NCI-H510A treated with DMSO at 0.1 percent for 48 hours (cell line): ENCODE data around the gene CALHM1.

Experiments
- DNase-seq: peaks from one replicate; lab custom pipeline; 2025; lab: John Stamatoyannopoulos, UW

The CALHM1 gene

GRCh38 chr10:103455235-103455634 is 3.5 kb downstream of the CALHM1 start:
- DNase-seq = no peak

GRCh38 chr10:103454026-103454425 is 4.7 kb downstream of the CALHM1 start:
- DNase-seq = no peak

- no peak for DNase-seq
These were observed 6.0 kb downstream of the CALHM1 start for GRCh38 chr10:103452506-103453230.

GRCh38 chr10:103451831-103452505 is 6.7 kb downstream of the CALHM1 start, which contains the start of gene CALHM2:
Gene CALHM2, minus strand, starts transcription at chr10:103452370. Its CDS starts 2,429 bp downstream, at chr10:103449941.
- DNase-seq = peak; percentile 73

- DNase-seq = peak; percentile 37
These were observed 7.4 kb downstream of the CALHM1 start for GRCh38 chr10:103451091-103451813.

DNA sequence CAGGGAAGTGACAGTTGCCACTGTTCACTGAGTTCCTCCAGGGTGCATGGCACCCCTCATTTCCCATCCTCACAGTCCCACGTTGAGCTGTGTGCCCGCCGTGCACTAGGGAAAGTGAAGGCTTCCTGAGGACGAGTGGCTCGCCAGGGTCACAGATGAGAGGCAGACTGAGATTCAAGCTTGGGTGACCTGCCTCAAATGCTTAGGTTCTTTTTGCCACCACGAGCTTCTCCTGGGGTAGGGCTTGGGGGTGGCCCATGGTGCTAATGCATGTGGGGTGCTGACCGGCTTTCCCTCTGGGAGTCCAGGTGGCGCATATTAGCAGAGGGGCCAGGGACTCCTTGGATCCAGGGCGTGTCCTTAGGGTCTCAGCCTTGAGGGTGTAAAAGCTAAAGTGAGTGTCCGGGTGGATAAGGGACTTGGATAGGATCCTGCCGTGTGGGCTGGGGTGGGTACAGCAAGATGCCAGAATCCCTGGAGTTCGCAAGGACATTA is 8.5 kb downstream of the CALHM1 start:
- no peak for DNase-seq

- DNase-seq = no peak
These were observed 9.2 kb downstream of the CALHM1 start for GRCh38 chr10:103449208-103450144.

DNA sequence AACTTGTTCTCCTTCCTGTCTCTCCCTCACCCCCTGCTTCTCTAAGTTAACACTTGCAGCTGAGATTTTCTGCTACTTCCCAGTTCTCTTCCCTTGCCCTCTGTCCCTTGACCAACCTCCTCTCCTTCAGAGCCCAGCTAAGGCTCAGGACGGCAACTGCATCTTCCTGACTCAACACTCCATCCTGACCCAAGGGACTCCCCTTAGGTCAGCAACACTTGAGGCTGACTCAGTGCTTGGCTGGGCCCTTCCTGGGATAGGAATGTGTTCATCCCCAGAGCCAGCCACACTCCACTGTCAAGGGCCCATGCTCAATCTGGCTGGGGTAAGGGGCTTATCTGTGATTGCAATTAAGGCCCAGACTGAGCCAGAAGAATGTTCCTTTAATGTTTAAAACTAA is 10.0 kb downstream of the CALHM1 start:
- no peak for DNase-seq

DNA sequence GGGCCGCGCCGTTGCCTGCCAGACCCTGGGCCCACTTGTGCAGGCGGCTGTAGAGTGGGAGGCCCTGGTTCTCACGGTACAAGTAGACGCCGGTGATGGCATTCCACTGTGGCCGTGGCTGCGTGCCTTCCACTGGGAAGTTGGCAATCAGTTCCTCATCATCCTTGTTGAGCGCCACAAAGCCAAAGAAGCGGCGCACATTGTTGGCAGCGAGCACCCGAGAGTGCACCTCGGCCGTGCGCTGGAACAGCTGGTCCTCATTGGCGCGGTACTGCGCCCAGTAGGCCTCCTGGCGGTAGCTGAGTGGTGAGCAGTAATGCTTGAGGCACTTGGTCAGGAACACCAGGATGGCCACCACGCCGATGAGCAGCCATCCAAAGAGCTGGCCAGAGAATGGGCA is 11.5 kb downstream of the CALHM1 start:
- no peak for DNase-seq

DNA sequence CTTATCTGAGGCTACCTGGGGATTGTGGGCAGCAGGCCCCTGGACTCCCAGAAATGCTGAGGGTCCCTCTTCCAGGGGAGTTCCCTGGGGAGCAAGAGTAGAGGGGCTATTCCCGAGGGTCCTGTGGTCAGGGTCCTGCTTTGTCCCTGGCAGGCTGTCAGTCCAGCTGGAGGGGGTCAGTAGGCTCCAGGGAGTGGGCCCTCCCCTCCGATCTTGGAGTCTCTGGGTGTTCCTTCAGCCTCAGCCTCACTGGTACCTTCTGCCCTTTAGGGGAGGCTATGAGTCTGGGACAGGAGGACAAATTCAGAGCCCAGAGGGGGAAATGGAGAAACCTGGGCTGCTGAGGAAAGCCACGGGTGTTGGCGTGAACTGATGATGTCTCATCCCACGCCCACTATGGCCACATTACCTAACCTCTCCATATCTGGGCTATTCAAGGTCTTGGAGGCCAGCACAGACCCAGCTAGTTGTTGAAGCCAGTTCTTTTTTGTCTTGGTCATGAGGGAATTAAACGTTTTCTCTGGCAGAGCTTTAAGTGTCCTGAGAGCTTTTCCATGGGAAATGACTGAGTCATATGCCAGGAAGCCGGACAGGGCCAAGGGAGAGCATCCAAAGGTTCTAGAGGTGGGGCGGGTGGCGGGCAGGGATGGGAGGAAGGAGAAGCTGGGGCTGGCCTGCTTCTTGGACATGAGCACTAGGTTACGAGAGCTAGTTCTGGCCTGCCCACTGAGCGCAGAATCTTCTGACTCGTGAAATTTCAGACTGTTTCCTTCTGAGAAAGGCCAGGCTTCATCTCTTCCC is 12.7 kb downstream of the CALHM1 start:
- DNase-seq = no peak

DNA sequence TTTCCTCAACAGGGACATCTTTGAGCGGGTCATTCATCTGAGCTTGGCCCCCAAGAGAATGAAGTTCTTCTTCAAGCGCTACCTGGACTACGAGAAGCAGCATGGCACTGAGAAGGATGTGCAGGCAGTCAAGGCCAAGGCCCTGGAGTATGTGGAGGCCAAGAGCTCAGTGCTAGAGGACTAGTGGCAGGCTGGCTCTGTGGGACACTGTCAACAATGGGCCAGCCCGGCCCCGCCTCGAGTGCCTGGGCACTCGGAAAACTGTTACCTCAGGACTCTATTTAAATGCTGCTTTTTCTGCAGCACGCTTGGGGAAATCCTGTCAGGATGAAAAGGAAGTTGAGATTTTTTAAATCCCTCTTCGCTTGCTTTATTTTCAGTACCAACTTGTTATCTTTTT is 13.3 kb downstream of the CALHM1 start:
- no peak for DNase-seq

DNA sequence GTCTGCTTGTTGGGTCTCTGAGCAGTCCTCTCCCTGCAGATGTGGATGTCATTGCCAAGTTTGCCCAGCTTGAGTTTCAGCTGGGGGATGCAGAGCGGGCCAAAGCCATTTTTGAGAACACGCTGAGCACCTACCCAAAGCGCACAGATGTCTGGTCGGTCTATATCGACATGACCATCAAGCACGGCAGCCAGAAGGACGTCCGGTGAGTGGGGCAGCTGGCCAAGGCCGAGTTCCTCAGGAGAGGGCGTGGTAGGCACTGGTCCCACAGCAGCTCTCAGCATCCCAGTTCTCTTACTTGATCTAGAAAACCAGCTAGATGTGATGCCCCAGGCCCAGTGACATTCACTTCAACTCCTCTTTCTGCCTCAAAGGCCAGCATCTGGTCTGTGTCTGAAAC is 14.2 kb downstream of the CALHM1 start:
- DNase-seq = no peak

DNA sequence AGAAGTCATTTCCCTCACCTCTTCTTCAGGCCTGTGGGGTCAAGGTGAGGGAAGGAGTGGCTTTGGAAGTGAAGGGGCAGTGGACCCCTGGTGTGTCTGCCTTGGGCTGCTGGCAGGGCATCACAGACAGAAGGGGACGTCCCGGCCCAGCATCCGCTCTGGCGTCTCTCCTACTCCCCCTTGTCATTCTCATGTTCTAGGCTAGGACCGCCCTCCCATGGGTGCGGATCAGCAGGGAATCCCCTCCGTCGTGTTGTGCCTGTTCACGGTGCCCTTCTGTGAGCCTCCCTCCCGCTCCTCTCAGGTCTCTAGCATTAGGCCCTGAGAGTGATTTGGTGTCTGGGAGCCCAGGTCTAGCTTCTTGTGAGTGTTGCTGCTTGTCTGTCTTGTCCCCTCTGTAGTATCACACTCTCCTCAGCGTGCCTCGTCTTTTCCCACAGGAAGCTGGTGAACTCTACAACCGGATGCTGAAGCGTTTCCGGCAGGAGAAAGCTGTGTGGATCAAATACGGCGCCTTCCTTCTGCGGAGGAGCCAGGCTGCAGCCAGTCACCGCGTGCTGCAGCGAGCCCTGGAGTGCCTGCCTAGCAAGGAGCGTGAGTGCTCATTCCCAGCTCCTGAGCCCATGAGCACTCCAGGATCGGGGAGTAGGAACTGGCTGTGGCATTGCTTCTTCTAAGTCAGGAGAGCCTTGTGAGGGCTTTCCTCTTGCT is 15.1 kb downstream of the CALHM1 start:
- no peak for DNase-seq

DNA sequence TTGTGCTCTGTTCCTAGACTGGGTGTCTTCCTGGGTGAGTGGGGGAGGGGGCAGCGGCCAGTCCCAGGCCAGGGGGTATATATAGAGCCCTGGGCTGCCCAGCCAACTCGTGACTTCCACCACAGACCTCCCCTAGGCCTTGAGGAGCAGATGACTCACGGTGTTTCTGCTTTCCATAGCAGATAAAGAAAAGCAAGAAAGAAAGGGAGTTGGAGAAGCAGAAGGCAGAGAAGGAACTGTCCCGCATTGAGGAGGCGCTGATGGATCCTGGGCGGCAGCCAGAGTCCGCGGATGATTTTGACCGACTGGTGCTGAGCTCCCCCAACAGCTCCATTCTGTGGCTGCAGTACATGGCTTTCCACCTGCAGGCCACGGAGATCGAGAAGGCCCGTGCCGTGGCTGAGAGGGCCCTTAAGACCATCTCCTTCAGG is 16.7 kb downstream of the CALHM1 start:
- no peak for DNase-seq

- no peak for DNase-seq
These were observed 17.1 kb downstream of the CALHM1 start for GRCh38 chr10:103441611-103442010.

DNA sequence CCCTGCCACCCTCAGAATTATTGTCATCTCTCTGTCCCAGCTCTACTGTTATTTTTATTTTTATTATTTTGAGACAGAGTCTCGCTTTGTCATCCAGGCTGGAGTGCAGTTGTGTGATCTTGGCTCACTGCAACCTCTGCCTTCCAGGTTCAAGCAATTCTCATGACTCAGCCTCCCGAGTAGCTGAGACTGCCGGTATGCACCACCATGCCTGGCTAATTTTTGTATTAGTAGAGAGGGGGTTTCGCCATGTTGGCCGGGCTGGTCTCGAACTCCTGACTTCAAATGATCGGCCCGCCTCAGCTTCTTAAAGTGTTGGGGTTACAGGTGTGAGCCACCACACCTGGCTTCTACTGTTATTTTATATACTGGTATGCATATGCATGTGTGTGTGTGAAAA is 17.5 kb downstream of the CALHM1 start:
- no peak for DNase-seq

GRCh38 chr10:103440416-103440815 is 18.3 kb downstream of the CALHM1 start:
- DNase-seq = no peak

GRCh38 chr10:103439776-103440175 is 18.9 kb downstream of the CALHM1 start:
- no peak for DNase-seq

DNA sequence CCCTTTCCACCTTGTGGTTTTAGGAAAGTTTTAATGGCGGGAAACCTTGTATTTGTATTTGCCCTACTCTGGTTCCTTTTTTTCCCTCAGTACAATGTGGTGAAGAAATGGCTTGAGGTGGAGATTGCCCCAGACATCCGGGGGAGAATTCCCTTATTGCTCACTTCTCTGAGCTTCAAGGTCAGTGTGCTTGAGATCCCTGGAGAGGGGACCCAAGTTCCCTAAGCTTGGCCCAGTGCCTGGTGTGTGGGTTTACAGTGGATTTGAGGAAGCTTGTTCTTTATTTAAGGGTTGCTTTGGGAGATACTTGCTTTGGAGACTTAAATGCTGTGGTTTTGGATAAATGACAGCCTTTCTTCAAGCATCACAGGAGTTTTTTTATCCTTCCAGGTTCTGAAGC is 24.8 kb downstream of the CALHM1 start:
- no peak for DNase-seq

DNA sequence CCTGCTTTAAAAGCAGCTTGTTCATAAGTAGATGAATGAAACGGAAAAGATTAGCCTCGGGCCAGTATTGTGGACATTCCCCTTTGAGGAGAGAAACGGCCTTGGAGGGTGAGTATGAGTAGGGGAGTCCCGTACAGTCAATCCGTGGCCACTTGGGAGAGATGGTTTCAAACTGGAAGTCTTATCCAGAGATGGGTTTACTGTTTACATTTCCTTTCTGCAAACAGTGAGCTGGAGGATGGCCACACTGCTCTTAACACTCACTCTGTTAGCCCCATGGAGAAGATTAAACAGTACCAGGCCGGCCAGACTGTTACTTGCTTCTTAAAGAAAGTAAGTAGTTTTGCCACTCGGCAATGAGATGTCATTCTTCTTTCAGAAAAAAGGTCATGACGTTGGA is 26.8 kb downstream of the CALHM1 start:
- DNase-seq = peak; percentile 17
